HG02798 (cell line): ENCODE measurements around the gene VWA5B1.

ENCODE experiments used
- ATAC-seq: cut with Tn5 transposase; IDR thresholded peaks from one replicate; pipeline ENCODE4 v1.9.1; 2021; ENCODE audit warnings: mild to moderate bottlenecking; ENCODE audit not compliant: unreplicated experiment, poor library complexity

VWA5B1 gene

GRCh38 chr1:20359451-20360330, 69.0 kb downstream of the VWA5B1 start:
- ATAC-seq, result no peak

- ATAC-seq, result no peak
These were observed 70.7 kb downstream of the VWA5B1 start for GRCh38 chr1:20361401-20361800.

- no peak for ATAC-seq
These were observed 71.2 kb downstream of the VWA5B1 start for GRCh38 chr1:20361805-20362381.

GRCh38 chr1:20362856-20363255, 72.2 kb downstream of the VWA5B1 start:
- ATAC-seq, result no peak

- no peak for ATAC-seq
These were observed 74.9 kb downstream of the VWA5B1 start for GRCh38 chr1:20365421-20366055.

- no peak for ATAC-seq
These were observed 75.4 kb downstream of the VWA5B1 start for GRCh38 chr1:20366056-20366462.

- no peak for ATAC-seq
These were observed 75.9 kb downstream of the VWA5B1 start for GRCh38 chr1:20366463-20367115.

GRCh38 chr1:20367116-20367585, 76.5 kb downstream of the VWA5B1 start:
- ATAC-seq, result no peak

GRCh38 chr1:20367626-20368025, 77.0 kb downstream of the VWA5B1 start:
- ATAC-seq, result no peak

GRCh38 chr1:20368866-20369470, 78.3 kb downstream of the VWA5B1 start:
- ATAC-seq, result no peak

GRCh38 chr1:20370698-20371097, 80.0 kb downstream of the VWA5B1 start:
- ATAC-seq, result no peak

GRCh38 chr1:20371411-20371810, 80.7 kb downstream of the VWA5B1 start:
- no peak for ATAC-seq

- no peak for ATAC-seq
These were observed 81.2 kb downstream of the VWA5B1 start for GRCh38 chr1:20371883-20372282.

GRCh38 chr1:20372676-20373075, 82.0 kb downstream of the VWA5B1 start:
- ATAC-seq, result no peak

- no peak for ATAC-seq
These were observed 82.6 kb downstream of the VWA5B1 start for GRCh38 chr1:20373286-20373685.

- no peak for ATAC-seq
These were observed 83.1 kb downstream of the VWA5B1 start for GRCh38 chr1:20373764-20374163.

GRCh38 chr1:20375563-20375962, 84.9 kb downstream of the VWA5B1 start:
- ATAC-seq, result no peak

GRCh38 chr1:20376171-20376570, 85.5 kb downstream of the VWA5B1 start:
- no peak for ATAC-seq

GRCh38 chr1:20376880-20377494, 86.3 kb downstream of the VWA5B1 start:
- no peak for ATAC-seq
